GM12865 (cell line): ENCODE measurements around the gene DYNC1H1.
"Not testable (repeated sequence)": the region's sequence is repeated elsewhere in the genome, so short reads cannot be mapped to it uniquely, and the experiment has no call there.

Experiments used
- DNase-seq: peaks from one replicate; pipeline ENCODE4 v3.0.0; 2010; ENCODE audit warnings: low read depth
- H3K4me3 ChIP-seq: 2 replicates; pipeline ENCODE4 v1.5.1; 2011; ENCODE audit warnings: mild to moderate bottlenecking, low read depth, low read length, control low read depth
- TF ChIP-seq, protein P1 (sequence below): IDR thresholded peaks from 2 replicates; pipeline ENCODE4 v1.5.1; 2011; ENCODE audit warnings: low read length, control low read depth, low read depth, inconsistent platforms; ENCODE audit not compliant: insufficient read depth; ENCODE audit errors: missing control alignments

Gene DYNC1H1

DNA sequence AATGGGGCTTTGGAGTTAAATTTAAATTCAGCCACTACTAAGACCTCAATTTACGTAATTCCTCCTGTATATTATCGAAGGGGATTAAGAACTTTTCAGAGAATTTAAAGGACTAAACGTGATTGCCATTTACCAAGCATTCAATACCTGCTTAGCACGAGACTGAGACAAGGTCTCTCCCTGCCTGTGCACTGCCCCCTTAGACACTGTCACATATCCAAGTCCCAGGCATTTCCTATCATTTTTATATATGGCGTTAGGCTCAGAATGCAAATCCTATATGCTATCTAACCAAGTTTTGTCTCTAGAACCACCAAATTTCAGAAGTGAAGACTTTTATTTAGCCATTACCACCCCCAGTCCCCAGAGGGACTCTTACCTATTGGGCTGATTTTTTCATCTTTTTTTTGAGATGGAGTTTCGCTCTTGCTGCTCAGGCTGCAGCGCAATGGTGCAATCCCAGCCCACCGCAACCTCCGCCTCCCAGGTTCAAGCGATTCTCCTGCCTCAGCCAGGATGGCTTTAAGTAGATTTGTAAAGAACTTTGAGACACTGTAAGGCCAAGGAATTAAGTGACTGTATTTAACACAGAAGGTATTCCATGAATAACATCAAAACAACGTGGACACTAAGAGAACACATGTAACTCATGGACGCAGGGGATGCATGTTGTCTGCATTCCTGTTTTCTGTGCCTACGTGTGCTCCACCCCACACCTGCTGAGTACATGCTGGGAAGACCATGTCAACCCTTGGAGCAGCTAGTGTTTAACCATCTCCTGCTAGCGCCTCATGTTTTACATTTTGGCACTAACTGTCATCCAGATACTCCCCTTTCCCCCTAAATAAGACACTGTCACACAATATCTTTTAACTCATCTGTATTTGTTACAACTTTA, 116.1 kb downstream of the DYNC1H1 start:
- no peak for DNase-seq
- no peak overlapping the region for H3K4me3 ChIP-seq

DNA sequence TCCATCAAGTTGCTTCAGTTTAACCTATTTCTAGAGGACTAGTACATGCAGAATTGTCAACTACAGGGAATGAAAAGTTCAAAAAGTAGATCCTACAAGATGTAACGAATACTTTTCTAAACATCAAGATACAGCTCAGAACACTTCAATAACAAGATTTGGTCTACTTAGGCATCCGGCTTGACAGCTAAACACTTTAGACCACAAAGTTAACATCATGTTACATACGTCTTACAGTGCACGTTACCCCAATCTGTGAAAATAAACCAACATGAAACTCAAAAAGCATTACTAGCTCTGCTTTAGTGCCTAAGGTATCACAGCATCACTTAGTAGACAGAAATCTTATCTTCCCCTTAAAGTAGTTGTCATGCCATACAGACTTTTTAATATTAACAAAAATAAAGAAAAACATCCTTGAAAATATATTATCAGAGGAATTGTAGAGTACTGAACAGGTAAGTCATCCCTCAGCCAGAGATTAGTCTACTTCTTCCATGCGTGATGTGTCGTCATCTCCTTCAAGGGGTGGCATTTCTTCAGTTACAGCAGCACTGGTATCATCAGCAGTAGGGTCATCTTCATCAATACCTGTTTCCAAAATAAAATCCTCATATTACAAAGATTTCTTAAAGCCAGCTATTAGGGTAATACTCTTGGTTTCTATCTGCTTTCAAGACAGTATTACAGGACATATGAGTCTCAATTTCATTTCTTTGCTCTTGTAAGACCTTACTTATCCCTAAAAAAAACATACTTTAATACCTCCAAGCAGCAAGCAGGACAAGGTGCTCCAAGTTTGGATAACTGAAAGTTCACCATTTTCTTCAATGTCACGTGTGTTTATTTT, 117.1 kb downstream of the DYNC1H1 start:
- no peak overlapping the region for H3K4me3 ChIP-seq
- TF ChIP-seq, protein P1, sequence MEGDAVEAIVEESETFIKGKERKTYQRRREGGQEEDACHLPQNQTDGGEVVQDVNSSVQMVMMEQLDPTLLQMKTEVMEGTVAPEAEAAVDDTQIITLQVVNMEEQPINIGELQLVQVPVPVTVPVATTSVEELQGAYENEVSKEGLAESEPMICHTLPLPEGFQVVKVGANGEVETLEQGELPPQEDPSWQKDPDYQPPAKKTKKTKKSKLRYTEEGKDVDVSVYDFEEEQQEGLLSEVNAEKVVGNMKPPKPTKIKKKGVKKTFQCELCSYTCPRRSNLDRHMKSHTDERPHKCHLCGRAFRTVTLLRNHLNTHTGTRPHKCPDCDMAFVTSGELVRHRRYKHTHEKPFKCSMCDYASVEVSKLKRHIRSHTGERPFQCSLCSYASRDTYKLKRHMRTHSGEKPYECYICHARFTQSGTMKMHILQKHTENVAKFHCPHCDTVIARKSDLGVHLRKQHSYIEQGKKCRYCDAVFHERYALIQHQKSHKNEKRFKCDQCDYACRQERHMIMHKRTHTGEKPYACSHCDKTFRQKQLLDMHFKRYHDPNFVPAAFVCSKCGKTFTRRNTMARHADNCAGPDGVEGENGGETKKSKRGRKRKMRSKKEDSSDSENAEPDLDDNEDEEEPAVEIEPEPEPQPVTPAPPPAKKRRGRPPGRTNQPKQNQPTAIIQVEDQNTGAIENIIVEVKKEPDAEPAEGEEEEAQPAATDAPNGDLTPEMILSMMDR: no peak
- no peak for DNase-seq

More for the DNA sequence above, 116.1 kb downstream of the DYNC1H1 start:
- TF ChIP-seq, protein P1: no peak

DNA sequence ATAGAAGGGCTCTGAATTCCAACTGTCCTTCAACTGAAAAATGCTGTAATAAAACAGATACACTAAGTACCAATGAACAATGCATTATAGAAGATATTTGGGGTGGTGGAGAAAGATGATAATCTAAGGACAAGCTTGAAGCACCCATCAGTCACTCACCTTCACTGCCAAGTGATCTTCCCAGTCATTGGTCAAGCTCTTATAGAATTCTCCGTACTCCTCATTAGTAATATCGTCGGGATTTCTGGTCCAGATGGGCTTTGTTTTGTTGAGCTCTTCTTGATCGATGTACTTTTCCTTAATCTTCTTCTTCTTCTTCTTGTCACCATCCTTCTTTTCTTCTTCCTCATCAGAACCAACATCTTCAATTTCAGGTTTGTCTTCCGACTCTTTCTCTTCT, 120.1 kb downstream of the DYNC1H1 start:
- DNase-seq: not testable (repeated sequence)
- peak overlapping the region; percentile 84 for H3K4me3 ChIP-seq

DNA sequence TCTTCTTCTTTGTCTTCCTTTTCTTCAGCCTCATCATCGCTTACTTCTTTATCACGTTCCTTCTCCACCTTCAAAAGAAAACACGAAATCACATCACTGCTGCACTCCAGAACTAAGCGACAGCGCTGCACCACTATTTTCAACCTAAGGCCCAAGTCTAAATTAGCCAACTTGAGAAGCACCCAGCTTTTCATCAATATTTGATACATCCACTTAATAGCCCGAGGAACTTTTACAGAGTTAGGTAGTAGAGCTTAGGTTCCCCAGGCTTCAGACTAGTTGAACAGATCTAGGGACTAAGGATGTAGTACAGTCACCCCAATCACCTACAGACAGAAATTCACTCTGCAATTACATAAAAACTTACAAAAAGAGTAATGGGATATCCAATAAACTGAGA, 120.6 kb downstream of the DYNC1H1 start:
- peak overlapping the region; percentile 84 for H3K4me3 ChIP-seq
- no peak for DNase-seq
- TF ChIP-seq, protein P1: no peak

DNA sequence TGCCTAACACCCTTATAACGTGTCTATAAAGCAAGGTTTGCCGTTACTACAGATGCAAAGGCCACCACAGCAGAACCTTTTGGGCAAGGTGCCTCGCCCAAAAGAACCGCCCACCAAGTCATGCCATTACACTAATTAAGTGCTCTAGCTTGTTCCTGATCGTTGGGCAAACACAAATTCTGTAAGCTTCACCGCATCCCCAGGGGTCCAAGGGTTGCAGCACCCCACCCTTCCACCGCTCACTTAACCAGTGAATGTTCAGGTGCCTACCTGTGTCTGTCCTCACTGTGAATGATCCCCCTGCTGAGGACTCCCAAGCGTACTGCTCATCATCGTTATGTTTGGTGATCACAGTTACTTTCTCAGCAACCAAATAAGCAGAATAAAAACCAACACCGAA, 121.1 kb downstream of the DYNC1H1 start:
- TF ChIP-seq, protein P1: no peak
- H3K4me3 ChIP-seq: peak overlapping the region; percentile 84
- DNase-seq: no peak

DNA sequence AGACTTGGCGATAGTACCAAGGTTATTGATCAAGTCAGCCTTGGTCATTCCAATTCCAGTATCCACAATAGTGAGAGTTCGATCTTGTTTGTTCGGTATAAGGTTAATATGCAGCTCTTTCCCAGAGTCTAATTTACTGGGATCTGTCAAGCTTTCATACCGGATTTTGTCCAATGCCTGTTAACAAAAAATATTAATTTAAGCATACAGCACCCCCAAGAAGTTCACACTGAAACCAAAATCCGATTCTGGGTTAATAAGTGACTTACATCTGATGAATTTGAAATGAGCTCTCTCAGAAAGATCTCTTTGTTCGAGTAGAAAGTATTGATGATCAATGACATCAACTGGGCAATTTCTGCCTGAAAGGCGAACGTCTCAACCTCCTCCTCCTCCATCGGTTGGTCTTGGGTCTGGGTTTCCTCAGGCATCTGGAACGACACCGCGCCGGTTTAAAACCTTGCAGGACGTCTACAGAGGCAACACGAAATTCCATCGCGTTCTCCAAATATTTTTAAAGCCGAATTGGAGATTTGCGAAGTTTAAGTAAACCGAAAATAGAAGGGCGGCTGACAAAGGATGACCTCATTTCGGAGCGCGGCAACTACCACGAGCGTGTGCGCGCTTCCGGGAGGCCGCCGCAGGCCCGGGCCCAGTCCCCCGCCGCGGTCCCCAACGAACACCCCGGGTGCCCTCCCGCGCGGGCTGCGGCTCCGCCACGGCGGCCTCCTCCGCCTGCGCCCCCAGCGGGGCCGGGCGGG, 121.8 kb downstream of the DYNC1H1 start:
- TF ChIP-seq, protein P1: no peak
- peak; percentile 75 for DNase-seq

DNA sequence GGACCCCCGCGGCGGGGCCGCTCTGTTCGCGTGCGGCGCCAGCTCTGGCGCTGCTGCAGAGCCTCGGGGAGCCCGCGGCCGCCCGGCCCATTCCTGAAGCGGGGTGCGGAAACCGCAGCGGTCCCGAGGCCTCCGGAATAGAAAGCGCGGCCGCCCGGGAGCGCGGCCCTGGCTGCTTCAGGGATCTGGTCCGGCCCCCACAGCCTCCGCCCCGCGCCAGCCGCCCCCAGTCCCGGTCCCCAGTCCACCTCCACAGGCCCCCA, 122.3 kb downstream of the DYNC1H1 start:
- TF ChIP-seq, protein P1: no peak
- H3K4me3 ChIP-seq: peak overlapping the region; percentile 84
- no peak for DNase-seq

More for the DNA sequence above, 121.8 kb downstream of the DYNC1H1 start:
- peak overlapping the region; percentile 84 for H3K4me3 ChIP-seq
